Astrocyte (in vitro differentiated cells and primary cell): ENCODE measurements around the gene CRHR2. TPM values are rescaled to one million over a fixed set of nuclear protein-coding genes. Genes with fewer than 3 reads are reported as not detected.
A peak's percentile ranks its signal among the peaks of the same experiment; 100 is the strongest.

Experiments used
- DNase-seq: peaks from one replicate; pipeline ENCODE4 v3.0.0-alpha.2; 2010; ENCODE audit warnings: low read depth
- FAIRE-seq: peaks from 2 replicates; lab custom pipeline; 2011; peaks lifted over from hg19 to GRCh38; lab: Jason Lieb, UNC
- H2AFZ ChIP-seq: 2 replicates; pipeline ENCODE4 v1.6.0; 2012; ENCODE audit warnings: low read depth, low read length, inconsistent platforms
- H3K27ac ChIP-seq: 2 replicates; pipeline ENCODE4 v1.5.1; 2011; ENCODE audit warnings: low read depth, low read length, inconsistent platforms
- H3K27me3 ChIP-seq: 2 replicates; pipeline ENCODE4 v1.6.0; 2011; ENCODE audit warnings: low read length, inconsistent platforms; ENCODE audit not compliant: insufficient read depth
- H3K36me3 ChIP-seq: 2 replicates; pipeline ENCODE4 v1.5.1; 2011; ENCODE audit warnings: low read length, inconsistent platforms; ENCODE audit not compliant: insufficient read depth
- H3K4me1 ChIP-seq: 2 replicates; pipeline ENCODE4 v1.5.1; 2011; ENCODE audit warnings: low read length, inconsistent platforms; ENCODE audit not compliant: insufficient read depth
- H3K4me2 ChIP-seq: 2 replicates; pipeline ENCODE4 v1.6.0; 2012; ENCODE audit warnings: low read length, inconsistent platforms
- H3K4me3 ChIP-seq: 2 replicates; pipeline ENCODE4 v1.5.1; 2011; ENCODE audit warnings: low read depth, mild to moderate bottlenecking, low read length, inconsistent platforms; ENCODE audit not compliant: insufficient read depth
- H3K79me2 ChIP-seq: 2 replicates; pipeline ENCODE4 v1.6.0; 2012; ENCODE audit warnings: mild to moderate bottlenecking, low read length, inconsistent platforms; ENCODE audit not compliant: insufficient read depth
- H3K9ac ChIP-seq: 2 replicates; pipeline ENCODE4 v1.6.0; 2012; ENCODE audit warnings: mild to moderate bottlenecking, low read length, inconsistent platforms
- H3K9me3 ChIP-seq: 2 replicates; pipeline ENCODE4 v1.5.1; 2012; ENCODE audit warnings: low read depth, mild to moderate bottlenecking, low read length, inconsistent platforms; ENCODE audit not compliant: insufficient read depth
- H4K20me1 ChIP-seq: 2 replicates; pipeline ENCODE4 v1.6.0; 2012; ENCODE audit warnings: low read length, inconsistent platforms; ENCODE audit not compliant: insufficient read depth
- H3K27ac Mint-ChIP-seq: one replicate; pipeline ENCODE4 v1.8.0; 2021; ENCODE audit warnings: mild to moderate bottlenecking, mixed read lengths; ENCODE audit not compliant: unreplicated experiment
- H3K27me3 Mint-ChIP-seq: one replicate; pipeline ENCODE4 v1.8.0; 2021; ENCODE audit warnings: low read depth, mixed read lengths; ENCODE audit not compliant: unreplicated experiment
- H3K36me3 Mint-ChIP-seq: one replicate; pipeline ENCODE4 v1.8.0; 2021; ENCODE audit warnings: low read depth, mixed read lengths; ENCODE audit not compliant: unreplicated experiment
- H3K4me1 Mint-ChIP-seq: one replicate; pipeline ENCODE4 v1.8.0; 2021; ENCODE audit warnings: low read depth, mixed read lengths; ENCODE audit not compliant: unreplicated experiment
- H3K4me3 Mint-ChIP-seq: one replicate; pipeline ENCODE4 v1.8.0; 2021; ENCODE audit warnings: mild to moderate bottlenecking, moderate library complexity, mixed read lengths; ENCODE audit not compliant: unreplicated experiment
- H3K9me3 Mint-ChIP-seq: one replicate; pipeline ENCODE4 v1.8.0; 2021; ENCODE audit warnings: mild to moderate bottlenecking, mixed read lengths; ENCODE audit not compliant: unreplicated experiment
- CTCF ChIP-seq: IDR thresholded peaks from 2 replicates; pipeline ENCODE4 v1.5.1; 2011; ENCODE audit warnings: low read depth, mild to moderate bottlenecking, inconsistent platforms, low read length, moderate library complexity; ENCODE audit not compliant: insufficient read depth
- EZH2 ChIP-seq: IDR thresholded peaks from 2 replicates; pipeline ENCODE4 v1.6.1; 2012; ENCODE audit warnings: mild to moderate bottlenecking, low read length, inconsistent platforms; ENCODE audit not compliant: insufficient read depth
- total RNA-seq: library from RNA; stranded (reverse); gene quantifications from 2 replicates; pipeline ENCODE4 v1.2.1, GENCODE V29; 2021

Gene CRHR2
- total RNA-seq, 1 donor from 2014 or later = not detected

- Histone ChIP-seq H4K20me1 (no peaks in the 10 kb centered on the region), H3K4me2 (no peak overlapping the region), H3K79me2 (no peaks in the 10 kb centered on the region), H3K9me3 (no peaks in the 10 kb centered on the region), H3K27ac (no peak overlapping the region), H3K9ac (no peak overlapping the region), H3K27me3 (peaks cover 6% of the 10 kb centered on the region), H3K4me1 (no peaks in the 10 kb centered on the region), H3K36me3 (no peaks in the 10 kb centered on the region), H2AFZ (no peak overlapping the region), H3K4me3 (no peak overlapping the region)
- Mint-ChIP-seq H3K36me3 (no peaks in the 10 kb centered on the region), H3K4me3 (no peak overlapping the region), H3K9me3 (peaks cover 13% of the 10 kb centered on the region), H3K27ac (peak overlapping the region; percentile 5), H3K27me3 (peaks cover 53% of the 10 kb centered on the region), H3K4me1 (no peaks in the 10 kb centered on the region)
- no peak for FAIRE-seq
- DNase-seq = no peak
- TF ChIP-seq EZH2 (no peak), CTCF (no peak)
These were observed 24.1 kb upstream of the CRHR2 start for GRCh38 chr7:30706316-30706715.

GRCh38 chr7:30705596-30705995 lies 23.3 kb upstream of the CRHR2 start:
- Histone ChIP-seq H3K79me2 (no peaks in the 10 kb centered on the region), H3K36me3 (no peaks in the 10 kb centered on the region), H3K9ac (no peak overlapping the region), H3K27me3 (peaks cover 6% of the 10 kb centered on the region), H3K4me1 (no peaks in the 10 kb centered on the region), H3K9me3 (no peaks in the 10 kb centered on the region), H2AFZ (no peak overlapping the region), H3K4me2 (no peak overlapping the region), H3K27ac (no peak overlapping the region), H3K4me3 (no peak overlapping the region), H4K20me1 (no peaks in the 10 kb centered on the region)
- H3K4me1 Mint-ChIP-seq = peaks cover 1% of the 10 kb centered on the region
- TF ChIP-seq EZH2 (no peak), CTCF (no peak)
- DNase-seq (no peak), FAIRE-seq (no peak)
- H3K4me3 Mint-ChIP-seq = no peak overlapping the region
- peaks cover 57% of the 10 kb centered on the region for H3K27me3 Mint-ChIP-seq
- no peak overlapping the region for H3K27ac Mint-ChIP-seq
- H3K36me3 Mint-ChIP-seq = no peaks in the 10 kb centered on the region
- H3K9me3 Mint-ChIP-seq = peaks cover 11% of the 10 kb centered on the region

- TF ChIP-seq EZH2 = no peak
- Histone ChIP-seq H3K4me2 (no peak overlapping the region), H3K9me3 (no peaks in the 10 kb centered on the region), H4K20me1 (no peaks in the 10 kb centered on the region), H3K27ac (no peak overlapping the region), H3K79me2 (no peaks in the 10 kb centered on the region), H3K9ac (no peak overlapping the region), H2AFZ (no peak overlapping the region), H3K4me1 (no peaks in the 10 kb centered on the region), H3K4me3 (no peak overlapping the region), H3K36me3 (no peaks in the 10 kb centered on the region), H3K27me3 (peaks cover 6% of the 10 kb centered on the region)
- DNase-seq (no peak), FAIRE-seq (no peak)
- Mint-ChIP-seq H3K4me1 (peaks cover 1% of the 10 kb centered on the region), H3K36me3 (no peaks in the 10 kb centered on the region), H3K27ac (no peak overlapping the region), H3K27me3 (peaks cover 57% of the 10 kb centered on the region), H3K9me3 (peaks cover 9% of the 10 kb centered on the region), H3K4me3 (no peak overlapping the region)
These were observed 22.8 kb upstream of the CRHR2 start for GRCh38 chr7:30705008-30705407.
